ENCODE measurements around the gene CEP112. TPM values are rescaled to one million over a fixed set of nuclear protein-coding genes. Genes with fewer than 3 reads are reported as not detected.

Gene CEP112
- total and polyA plus RNA-seq, 9 of the 15 experiments (the other 6 are each of a cell fraction or from before 2014, with no cell fraction given) = 0.84 TPM; not detected in 8

DNA sequence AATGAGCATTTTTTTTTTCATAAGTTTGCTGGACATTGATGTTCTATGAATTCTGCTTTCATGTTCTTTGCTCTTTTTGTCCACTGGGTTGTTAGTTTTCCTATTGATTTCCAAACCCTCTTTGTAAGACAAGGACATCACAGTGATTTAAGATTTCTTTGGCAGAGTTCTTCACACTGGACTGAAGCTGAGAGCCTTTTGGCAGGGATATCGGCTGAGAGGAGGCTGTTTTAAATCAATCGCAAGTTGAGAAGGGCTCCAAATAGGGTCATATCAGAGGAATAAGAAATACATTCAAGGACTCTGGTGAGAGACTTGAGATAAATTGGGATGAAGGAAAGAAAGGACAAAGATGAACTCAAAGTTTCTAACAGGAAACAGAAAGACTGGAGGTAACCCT is 464.7 kb downstream of the CEP112 start:
- no TSS peak for BruUV-seq (replicated peaks)
- FAIRE-seq (no peak), DNase-seq (ENCODE audit: extremely low read depth in 1 of 4, low spot score in 3 of 4) (no peak), ATAC-seq (no peak)
- Histone ChIP-seq H3K27ac (ENCODE audit: extremely low read depth, low read depth, low read length) (no peak overlapping the region), H4K20me1 (replicated peaks; ENCODE audit: control insufficient read depth, insufficient read depth, low read length) (no peaks in the 10 kb centered on the region), H2AFZ (ENCODE audit: low read depth, low read length) (no peak overlapping the region), H3K4me3 (no peak overlapping the region), H3K9me3 (replicated peaks; ENCODE audit: control insufficient read depth, insufficient read depth, low read depth, low read length) (no peaks in the 10 kb centered on the region), H3K4me2 (ENCODE audit: insufficient read depth, low read length) (no peak overlapping the region), H3K79me2 (ENCODE audit: control insufficient read depth, insufficient read depth, low read length) (no peaks in the 10 kb centered on the region), H3K4me1 (replicated peaks in 1 of 2; ENCODE audit: control insufficient read depth in 2 of 2, insufficient read depth in 2 of 2, low read length in 2 of 2) (no peaks in the 10 kb centered on the region), H3K36me3 (ENCODE audit: control insufficient read depth, insufficient read depth, low read length) (no peaks in the 10 kb centered on the region), H3K9ac (ENCODE audit: insufficient read depth in 1 of 2, low read depth in 2 of 2, low read length in 2 of 2) (no peak overlapping the region), H3K9me1 (ENCODE audit: control insufficient read depth, insufficient read depth, low read length) (no peaks in the 10 kb centered on the region), H3K27me3 (ENCODE audit: control insufficient read depth in 2 of 2, insufficient read depth in 2 of 2, low read length in 2 of 2) (no peaks in the 10 kb centered on the region)
- WGBS (ENCODE audit: insufficient coverage, low coverage, missing lambda C conversion rate) = 0% methylated on average over 2 of the region's 2 CpGs
- no peak for TF ChIP-seq KDM4B (IDR thresholded peaks at IDR 0.05; ENCODE audit: borderline replicate concordance in 2 of 2, low read depth in 1 of 2)
- no peak for TF ChIP-seq CCNT2 (IDR thresholded peaks at IDR 0.05; ENCODE audit: borderline replicate concordance, extremely low read depth, insufficient read length, low read depth, low read length)
- TF ChIP-seq, protein P1, sequence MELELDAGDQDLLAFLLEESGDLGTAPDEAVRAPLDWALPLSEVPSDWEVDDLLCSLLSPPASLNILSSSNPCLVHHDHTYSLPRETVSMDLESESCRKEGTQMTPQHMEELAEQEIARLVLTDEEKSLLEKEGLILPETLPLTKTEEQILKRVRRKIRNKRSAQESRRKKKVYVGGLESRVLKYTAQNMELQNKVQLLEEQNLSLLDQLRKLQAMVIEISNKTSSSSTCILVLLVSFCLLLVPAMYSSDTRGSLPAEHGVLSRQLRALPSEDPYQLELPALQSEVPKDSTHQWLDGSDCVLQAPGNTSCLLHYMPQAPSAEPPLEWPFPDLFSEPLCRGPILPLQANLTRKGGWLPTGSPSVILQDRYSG (tag; conservative IDR thresholded peaks at IDR 0.05; ENCODE audit: low read depth) = no peak
- TF ChIP-seq, protein P2, sequence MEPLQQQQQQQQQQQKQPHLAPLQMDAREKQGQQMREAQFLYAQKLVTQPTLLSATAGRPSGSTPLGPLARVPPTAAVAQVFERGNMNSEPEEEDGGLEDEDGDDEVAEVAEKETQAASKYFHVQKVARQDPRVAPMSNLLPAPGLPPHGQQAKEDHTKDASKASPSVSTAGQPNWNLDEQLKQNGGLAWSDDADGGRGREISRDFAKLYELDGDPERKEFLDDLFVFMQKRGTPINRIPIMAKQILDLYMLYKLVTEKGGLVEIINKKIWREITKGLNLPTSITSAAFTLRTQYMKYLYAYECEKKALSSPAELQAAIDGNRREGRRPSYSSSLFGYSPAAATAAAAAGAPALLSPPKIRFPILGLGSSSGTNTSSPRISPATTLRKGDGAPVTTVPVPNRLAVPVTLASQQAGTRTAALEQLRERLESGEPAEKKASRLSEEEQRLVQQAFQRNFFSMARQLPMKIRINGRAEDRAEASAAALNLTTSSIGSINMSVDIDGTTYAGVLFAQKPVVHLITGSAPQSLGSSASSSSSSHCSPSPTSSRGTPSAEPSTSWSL (CRISPR knock-in tag; IDR thresholded peaks at IDR 0.05; ENCODE audit: borderline replicate concordance) = no peak
- TF ChIP-seq POLR3A (IDR thresholded peaks at IDR 0.05; ENCODE audit: borderline replicate concordance, extremely low read depth, insufficient read depth, insufficient read length) = no peak
- no peak for TF ChIP-seq ZNF785 (CRISPR knock-in tag; IDR thresholded peaks at IDR 0.05)
- TF ChIP-seq MYBL2 (IDR thresholded peaks at IDR 0.05; ENCODE audit: low read depth) = no peak
- no peak for TF ChIP-seq MYBL2 (CRISPR knock-in tag; IDR thresholded peaks at IDR 0.05; ENCODE audit: borderline replicate concordance)
- TF ChIP-seq, protein P3, sequence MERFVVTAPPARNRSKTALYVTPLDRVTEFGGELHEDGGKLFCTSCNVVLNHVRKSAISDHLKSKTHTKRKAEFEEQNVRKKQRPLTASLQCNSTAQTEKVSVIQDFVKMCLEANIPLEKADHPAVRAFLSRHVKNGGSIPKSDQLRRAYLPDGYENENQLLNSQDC (CRISPR knock-in tag; IDR thresholded peaks at IDR 0.05) = no peak
- TF ChIP-seq, protein P4, sequence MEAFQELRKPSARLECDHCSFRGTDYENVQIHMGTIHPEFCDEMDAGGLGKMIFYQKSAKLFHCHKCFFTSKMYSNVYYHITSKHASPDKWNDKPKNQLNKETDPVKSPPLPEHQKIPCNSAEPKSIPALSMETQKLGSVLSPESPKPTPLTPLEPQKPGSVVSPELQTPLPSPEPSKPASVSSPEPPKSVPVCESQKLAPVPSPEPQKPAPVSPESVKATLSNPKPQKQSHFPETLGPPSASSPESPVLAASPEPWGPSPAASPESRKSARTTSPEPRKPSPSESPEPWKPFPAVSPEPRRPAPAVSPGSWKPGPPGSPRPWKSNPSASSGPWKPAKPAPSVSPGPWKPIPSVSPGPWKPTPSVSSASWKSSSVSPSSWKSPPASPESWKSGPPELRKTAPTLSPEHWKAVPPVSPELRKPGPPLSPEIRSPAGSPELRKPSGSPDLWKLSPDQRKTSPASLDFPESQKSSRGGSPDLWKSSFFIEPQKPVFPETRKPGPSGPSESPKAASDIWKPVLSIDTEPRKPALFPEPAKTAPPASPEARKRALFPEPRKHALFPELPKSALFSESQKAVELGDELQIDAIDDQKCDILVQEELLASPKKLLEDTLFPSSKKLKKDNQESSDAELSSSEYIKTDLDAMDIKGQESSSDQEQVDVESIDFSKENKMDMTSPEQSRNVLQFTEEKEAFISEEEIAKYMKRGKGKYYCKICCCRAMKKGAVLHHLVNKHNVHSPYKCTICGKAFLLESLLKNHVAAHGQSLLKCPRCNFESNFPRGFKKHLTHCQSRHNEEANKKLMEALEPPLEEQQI (IDR thresholded peaks at IDR 0.05) = no peak
- no peak for TF ChIP-seq EP300 (IDR thresholded peaks at IDR 0.05; ENCODE audit: low read length)
- TF ChIP-seq PCBP1 (IDR thresholded peaks at IDR 0.05; ENCODE audit: low read depth, low read length, poor library complexity, severe bottlenecking) = no peak
- no peak for TF ChIP-seq BRCA1 (IDR thresholded peaks at IDR 0.05)
- TF ChIP-seq BRCA1 (CRISPR knock-in tag; IDR thresholded peaks at IDR 0.05) = no peak
- ChIA-PET POLR2A (interaction anchor here (1.2 kb wide), 1 partner anchor 45 kb away, joined by 4 read pairs; no protein-coding TSS in a partner anchor), CTCF (ENCODE audit: low intra/inter-chr PET ratio) (no interaction called here)
- in situ Hi-C loops (cut with MboI) (no loop called here), intact Hi-C loops (cut with micrococcal nuclease) (no loop called here)
